DOHH2 (cell line): ENCODE data around the gene FSCN2.

ENCODE experiments used
- H3F3A ChIP-seq: fragments of 200-600 bp; sonication (generic), shearing (Covaris generic); 2 replicates; pipeline ENCODE4 v1.6.0; 2016; ENCODE audit warnings: antibody characterized with exemption, mild to moderate bottlenecking; ENCODE audit not compliant: control insufficient read depth, insufficient read depth
- H3K27ac ChIP-seq: fragments of 200-600 bp; sonication (generic); 2 replicates; pipeline ENCODE4 v1.5.1; 2014; ENCODE audit warnings: low read depth, mild to moderate bottlenecking, low read length, moderate library complexity
- H3K27me3 ChIP-seq: fragments of 200-600 bp; sonication (generic); 2 replicates; pipeline ENCODE4 v1.6.1; 2014; ENCODE audit warnings: mild to moderate bottlenecking, low read length, mixed read lengths; ENCODE audit not compliant: control insufficient read depth
- H3K36me3 ChIP-seq: fragments of 200-600 bp; sonication (generic); 2 replicates; pipeline ENCODE4 v1.6.1; 2014; ENCODE audit warnings: mild to moderate bottlenecking, low read length, moderate library complexity, mixed read lengths; ENCODE audit not compliant: control insufficient read depth
- H3K4me1 ChIP-seq: fragments of 200-600 bp; sonication (generic); 2 replicates; pipeline ENCODE4 v1.6.1; 2014; ENCODE audit warnings: mild to moderate bottlenecking, low read length, mixed read lengths; ENCODE audit not compliant: control insufficient read depth
- H3K4me2 ChIP-seq: fragments of 200-600 bp; sonication (generic); 2 replicates; pipeline ENCODE4 v1.6.0; 2014; ENCODE audit warnings: mild to moderate bottlenecking, low read length, moderate library complexity
- H3K4me3 ChIP-seq: fragments of 200-600 bp; sonication (generic); 2 replicates; pipeline ENCODE4 v1.5.1; 2014; ENCODE audit warnings: mild to moderate bottlenecking, low read length, mixed read lengths
- H3K79me2 ChIP-seq: fragments of 200-600 bp; sonication (generic); 2 replicates; pipeline ENCODE4 v1.6.1; 2014; ENCODE audit warnings: mild to moderate bottlenecking, low read length, mixed read lengths; ENCODE audit not compliant: control insufficient read depth
- H3K9me2 ChIP-seq: fragments of 200-600 bp; sonication (generic); replicated peaks from 2 replicates; pipeline ENCODE4 v1.6.1; 2014; ENCODE audit warnings: mild to moderate bottlenecking, low read length, mixed read lengths; ENCODE audit not compliant: control insufficient read depth
- H3K9me3 ChIP-seq: fragments of 200-600 bp; sonication (generic); 2 replicates; pipeline ENCODE4 v1.6.1; 2014; ENCODE audit warnings: antibody characterized with exemption, low read length, mixed read lengths; ENCODE audit not compliant: control insufficient read depth, insufficient read depth
- H4K20me1 ChIP-seq: fragments of 200-600 bp; sonication (generic); 2 replicates; pipeline ENCODE4 v1.6.0; 2014; ENCODE audit warnings: low read depth, mild to moderate bottlenecking, antibody characterized with exemption, low read length, moderate library complexity; ENCODE audit not compliant: control insufficient read depth, insufficient read depth
- CTCF ChIP-seq: fragments of 200-600 bp; sonication (generic); IDR thresholded peaks from one replicate; pipeline ENCODE4 v1.5.1; 2014; ENCODE audit warnings: antibody characterized with exemption, mild to moderate bottlenecking, low read depth, low read length; ENCODE audit not compliant: poor library complexity, severe bottlenecking
- EZH2phosphoT487 ChIP-seq: fragments of 200-600 bp; sonication (generic); IDR thresholded peaks from 2 replicates; pipeline ENCODE4 v1.6.1; 2017; ENCODE audit warnings: borderline replicate concordance, mild to moderate bottlenecking, antibody characterized with exemption, low read length, moderate library complexity, mixed read lengths

Gene FSCN2

GRCh38 chr17:81537856-81538555 lies 9.8 kb downstream of the FSCN2 start:
- H3K27ac ChIP-seq = no peak overlapping the region
- no peak overlapping the region for H3K4me2 ChIP-seq
- TF ChIP-seq EZH2phosphoT487 = no peak
- TF ChIP-seq CTCF = no peak
- H3K9me3 ChIP-seq = no peaks in the 10 kb centered on the region
- H3K4me3 ChIP-seq = no peak overlapping the region
- H3K36me3 ChIP-seq = peaks cover 16% of the 10 kb centered on the region
- H3F3A ChIP-seq = no peaks in the 10 kb centered on the region; the same call in 1 of the 2 replicates
- H4K20me1 ChIP-seq = no peaks in the 10 kb centered on the region
- peaks cover 8% of the 10 kb centered on the region for H3K4me1 ChIP-seq
- H3K79me2 ChIP-seq = no peaks in the 10 kb centered on the region
- H3K27me3 ChIP-seq = no peaks in the 10 kb centered on the region
- no peaks in the 10 kb centered on the region for H3K9me2 ChIP-seq

- no peak overlapping the region for H3K27ac ChIP-seq
- H3K36me3 ChIP-seq = peaks cover 25% of the 10 kb centered on the region
- no peak for TF ChIP-seq CTCF
- no peak for TF ChIP-seq EZH2phosphoT487
- H3K4me1 ChIP-seq = peaks cover under 1% of the 10 kb centered on the region
- H3K79me2 ChIP-seq = no peaks in the 10 kb centered on the region
- H3K4me3 ChIP-seq = no peak overlapping the region
- H3F3A ChIP-seq = no peaks in the 10 kb centered on the region; the same call in 1 of the 2 replicates
- H4K20me1 ChIP-seq = no peaks in the 10 kb centered on the region
- H3K4me2 ChIP-seq = no peak overlapping the region
- no peaks in the 10 kb centered on the region for H3K9me2 ChIP-seq
- no peaks in the 10 kb centered on the region for H3K27me3 ChIP-seq
- no peaks in the 10 kb centered on the region for H3K9me3 ChIP-seq
Observed at GRCh38 chr17:81538651-81539570, 10.7 kb downstream of the FSCN2 start.

GRCh38 chr17:81539571-81539900 lies 11.4 kb downstream of the FSCN2 start:
- no peaks in the 10 kb centered on the region for H4K20me1 ChIP-seq
- H3K4me3 ChIP-seq = no peak overlapping the region
- no peaks in the 10 kb centered on the region for H3K4me1 ChIP-seq
- H3K79me2 ChIP-seq = no peaks in the 10 kb centered on the region
- no peak overlapping the region for H3K4me2 ChIP-seq
- H3K27ac ChIP-seq = no peak overlapping the region
- no peak for TF ChIP-seq CTCF
- no peak for TF ChIP-seq EZH2phosphoT487
- H3K9me3 ChIP-seq = no peaks in the 10 kb centered on the region
- no peaks in the 10 kb centered on the region for H3K27me3 ChIP-seq
- H3F3A ChIP-seq = no peaks in the 10 kb centered on the region; the same call in 1 of the 2 replicates
- H3K9me2 ChIP-seq = no peaks in the 10 kb centered on the region
- H3K36me3 ChIP-seq = peaks cover 32% of the 10 kb centered on the region
